Measurements from ENCODE around the gene IL4I1. TPM values are rescaled to one million over a fixed set of nuclear protein-coding genes. Genes with fewer than 3 reads are reported as not detected.

Gene IL4I1
- total RNA-seq, 2 donors from 2014 or later = 0.14 to 2.5 TPM

DNA sequence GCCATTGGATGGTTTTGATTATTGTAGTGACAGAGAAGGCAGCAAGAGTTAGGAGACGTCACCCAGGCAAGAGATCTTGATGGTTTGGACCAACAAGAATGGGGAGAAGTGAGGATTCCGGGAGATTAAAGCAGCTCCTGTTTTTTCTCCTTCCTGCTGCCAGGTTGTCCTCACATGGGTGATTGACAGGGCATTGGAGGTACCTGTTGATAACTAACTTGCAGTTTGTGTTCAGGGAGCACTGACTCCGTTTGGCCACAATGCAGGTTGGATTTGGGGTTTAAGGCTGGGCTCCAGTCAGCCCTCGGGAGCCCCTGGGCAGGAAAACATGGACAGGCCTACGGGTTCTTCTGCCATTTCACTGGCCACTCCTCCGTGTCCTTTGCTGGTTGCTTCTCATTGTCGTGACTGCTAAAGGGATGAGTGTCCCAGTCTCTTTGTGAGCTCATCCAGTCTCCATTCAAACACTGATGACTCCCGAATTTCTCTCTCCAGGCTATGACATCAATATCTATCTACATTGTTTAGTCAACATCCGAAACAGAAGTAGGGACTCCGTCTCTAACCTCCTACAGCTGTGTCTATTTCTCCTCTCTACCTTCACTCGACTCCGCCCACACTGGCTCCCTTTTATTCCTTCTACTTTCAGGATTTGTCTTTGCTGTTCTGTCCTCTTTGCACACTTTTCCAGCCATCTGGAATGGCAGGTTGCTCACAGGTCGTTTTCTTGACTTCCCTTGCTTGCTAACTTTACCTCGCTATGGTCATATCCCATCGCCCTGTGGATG is 47.1 kb downstream of the IL4I1 start:
- peak overlapping the region; percentile 62 to 91 for H3K4me3 ChIP-seq
- no peaks in the 10 kb centered on the region for H3K27me3 ChIP-seq (replicated peaks; ENCODE audit: insufficient read depth)
- no peak for TF ChIP-seq POLR2AphosphoS5 (IDR thresholded peaks at IDR 0.05)
- TF ChIP-seq, protein P1, sequence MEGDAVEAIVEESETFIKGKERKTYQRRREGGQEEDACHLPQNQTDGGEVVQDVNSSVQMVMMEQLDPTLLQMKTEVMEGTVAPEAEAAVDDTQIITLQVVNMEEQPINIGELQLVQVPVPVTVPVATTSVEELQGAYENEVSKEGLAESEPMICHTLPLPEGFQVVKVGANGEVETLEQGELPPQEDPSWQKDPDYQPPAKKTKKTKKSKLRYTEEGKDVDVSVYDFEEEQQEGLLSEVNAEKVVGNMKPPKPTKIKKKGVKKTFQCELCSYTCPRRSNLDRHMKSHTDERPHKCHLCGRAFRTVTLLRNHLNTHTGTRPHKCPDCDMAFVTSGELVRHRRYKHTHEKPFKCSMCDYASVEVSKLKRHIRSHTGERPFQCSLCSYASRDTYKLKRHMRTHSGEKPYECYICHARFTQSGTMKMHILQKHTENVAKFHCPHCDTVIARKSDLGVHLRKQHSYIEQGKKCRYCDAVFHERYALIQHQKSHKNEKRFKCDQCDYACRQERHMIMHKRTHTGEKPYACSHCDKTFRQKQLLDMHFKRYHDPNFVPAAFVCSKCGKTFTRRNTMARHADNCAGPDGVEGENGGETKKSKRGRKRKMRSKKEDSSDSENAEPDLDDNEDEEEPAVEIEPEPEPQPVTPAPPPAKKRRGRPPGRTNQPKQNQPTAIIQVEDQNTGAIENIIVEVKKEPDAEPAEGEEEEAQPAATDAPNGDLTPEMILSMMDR (IDR thresholded peaks at IDR 0.05) = no peak
- no peak for TF ChIP-seq POLR2A (IDR thresholded peaks at IDR 0.05)
- 93% methylated on average over 15 of the region's 15 CpGs for WGBS
- H3K4me1 ChIP-seq (replicated peaks) = no peaks in the 10 kb centered on the region
- peak overlapping the region; percentile 99 to 100 for H3K27ac ChIP-seq
- no peak for DNase-seq (ENCODE audit: low spot score)
- no peaks in the 10 kb centered on the region for H3K36me3 ChIP-seq
- H3K9me3 ChIP-seq = no peaks in the 10 kb centered on the region
- intact Hi-C loops (cut with DNase I) = loop anchor here (5.0 kb wide), 1 partner anchor 32 kb away; the partner anchor contains the start of gene MED25

- H3K27me3 ChIP-seq (replicated peaks; ENCODE audit: insufficient read depth) = no peaks in the 10 kb centered on the region
- TF ChIP-seq, protein P1 (IDR thresholded peaks at IDR 0.05) = no peak
- TF ChIP-seq POLR2A (IDR thresholded peaks at IDR 0.05) = no peak
- no peak for TF ChIP-seq POLR2AphosphoS5 (IDR thresholded peaks at IDR 0.05)
- WGBS = 91% methylated on average over 3 of the region's 3 CpGs
- no peak for DNase-seq (ENCODE audit: low spot score)
- H3K27ac ChIP-seq = no peak overlapping the region
- H3K36me3 ChIP-seq = no peaks in the 10 kb centered on the region
- no peaks in the 10 kb centered on the region for H3K4me1 ChIP-seq (replicated peaks)
- H3K9me3 ChIP-seq = no peaks in the 10 kb centered on the region
- no peak overlapping the region for H3K4me3 ChIP-seq
- intact Hi-C loops (cut with DNase I) = no loop called here
Measured at GRCh38 chr19:49848938-49849337, 47.7 kb downstream of the IL4I1 start.

DNA sequence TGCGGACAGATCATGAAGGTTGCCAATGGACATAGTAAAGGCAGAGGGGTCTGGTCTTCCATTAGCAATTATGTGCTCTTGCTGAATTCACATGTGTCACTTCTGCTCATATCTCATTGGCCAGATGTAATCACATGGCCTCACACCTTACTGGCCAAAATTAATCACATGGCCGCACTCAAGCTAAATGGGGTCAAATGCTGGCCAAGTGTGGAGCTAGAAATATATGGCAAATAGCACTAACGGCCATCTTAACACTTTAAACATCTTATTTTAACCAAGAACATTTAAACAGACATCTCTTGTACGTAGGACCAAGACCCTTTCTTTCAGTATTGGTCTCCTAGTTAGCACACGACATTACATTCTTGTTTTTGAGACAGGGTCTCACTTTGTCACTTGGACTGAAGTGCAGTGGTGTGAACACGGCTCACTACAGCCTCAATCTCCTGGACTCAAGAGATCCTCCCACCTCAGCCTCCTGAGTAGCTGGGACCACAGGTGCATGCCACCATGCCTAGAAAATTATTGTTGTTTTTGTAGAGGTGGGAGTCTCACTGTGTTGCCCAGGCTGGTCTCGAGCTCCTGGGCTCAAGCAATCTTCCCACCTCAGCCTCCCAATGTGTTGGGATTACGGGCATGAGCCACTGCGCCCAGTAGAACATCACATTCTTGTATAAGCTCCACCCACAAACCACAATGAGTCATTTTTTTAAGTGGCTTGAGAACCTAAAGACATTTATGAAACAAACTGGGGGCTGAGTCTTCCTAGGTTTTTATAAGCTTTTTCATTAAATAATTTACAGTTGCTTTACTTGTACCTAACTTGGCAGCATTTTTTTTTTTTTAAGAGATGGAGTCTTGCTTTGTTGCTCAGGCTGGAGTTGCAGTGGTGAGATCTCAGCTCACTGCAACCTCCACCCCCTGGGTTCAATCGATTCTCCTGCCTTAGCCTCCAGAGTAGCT is 48.7 kb downstream of the IL4I1 start:
- no peak overlapping the region for H3K4me3 ChIP-seq
- TF ChIP-seq, protein P1 (IDR thresholded peaks at IDR 0.05) = no peak
- TF ChIP-seq POLR2A (IDR thresholded peaks at IDR 0.05) (no peak), POLR2AphosphoS5 (IDR thresholded peaks at IDR 0.05) (no peak)
- no peaks in the 10 kb centered on the region for H3K36me3 ChIP-seq
- intact Hi-C loops (cut with DNase I) = no loop called here
- no peak for DNase-seq (ENCODE audit: low spot score)
- no peaks in the 10 kb centered on the region for H3K27me3 ChIP-seq (replicated peaks; ENCODE audit: insufficient read depth)
- no peak overlapping the region for H3K27ac ChIP-seq
- 91% methylated on average over 10 of the region's 10 CpGs for WGBS
- no peaks in the 10 kb centered on the region for H3K9me3 ChIP-seq
- H3K4me1 ChIP-seq (replicated peaks) = no peaks in the 10 kb centered on the region

DNA sequence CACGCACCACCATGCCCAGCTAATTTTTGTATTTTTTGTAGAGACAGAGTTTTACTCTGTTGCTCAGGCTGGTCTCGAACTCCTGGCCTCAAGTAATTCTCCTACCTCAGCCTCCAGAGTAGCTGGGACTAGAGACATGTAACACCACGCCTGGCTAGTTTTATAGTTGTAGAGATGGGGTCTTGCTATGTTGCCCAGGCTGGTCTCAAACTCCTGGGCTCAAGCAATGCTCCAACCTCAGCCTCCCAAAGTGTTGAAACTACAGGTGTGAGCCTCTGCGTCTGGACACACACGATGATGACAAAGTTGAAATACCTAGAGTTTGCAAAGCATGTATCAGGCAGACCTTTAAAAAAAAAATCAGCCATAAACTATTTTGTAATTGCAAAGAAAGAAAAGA is 50.3 kb downstream of the IL4I1 start:
- intact Hi-C loops (cut with DNase I) = no loop called here
- Histone ChIP-seq H3K36me3 (no peaks in the 10 kb centered on the region), H3K4me1 (replicated peaks) (no peaks in the 10 kb centered on the region), H3K4me3 (no peak overlapping the region), H3K27me3 (replicated peaks; ENCODE audit: insufficient read depth) (no peaks in the 10 kb centered on the region), H3K9me3 (no peaks in the 10 kb centered on the region), H3K27ac (no peak overlapping the region)
- TF ChIP-seq, protein P1 (IDR thresholded peaks at IDR 0.05) = no peak
- no peak for TF ChIP-seq POLR2A (IDR thresholded peaks at IDR 0.05)
- TF ChIP-seq POLR2AphosphoS5 (IDR thresholded peaks at IDR 0.05) = no peak
- 78% methylated on average over 5 of the region's 5 CpGs for WGBS
- DNase-seq (ENCODE audit: low spot score) = no peak

Measured in prostate gland (tissue), 2 donors.